ENCODE data around the gene NKPD1.
"Not testable (repeated sequence)": the region's sequence is repeated elsewhere in the genome, so short reads cannot be mapped to it uniquely, and the experiment has no call there.

NKPD1 gene

DNA sequence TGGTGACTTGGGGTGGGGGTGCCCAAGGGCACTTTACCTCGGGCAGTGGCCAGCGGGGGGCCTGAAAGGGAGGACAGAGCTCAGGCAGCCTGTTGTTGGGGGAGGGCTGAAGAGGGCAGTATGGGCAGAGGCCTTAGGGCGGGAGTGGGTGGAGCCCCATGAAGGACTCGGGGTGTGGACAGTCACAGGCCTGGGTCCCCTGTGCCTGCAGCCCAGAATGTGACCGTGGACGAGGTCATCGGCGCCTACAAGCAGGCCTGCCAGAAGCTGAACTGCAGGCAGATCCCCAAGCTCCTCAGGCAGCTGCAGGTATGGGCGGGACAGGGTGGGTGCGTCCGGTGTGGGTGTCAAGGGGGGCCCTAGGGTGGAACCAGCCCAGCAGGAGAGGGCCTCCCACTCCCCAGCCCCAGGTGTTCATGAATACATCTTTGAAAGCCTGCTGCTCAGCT is 22.5 kb downstream of the NKPD1 start:
- DNase-seq (ENCODE audit: low read depth): no peak

DNA sequence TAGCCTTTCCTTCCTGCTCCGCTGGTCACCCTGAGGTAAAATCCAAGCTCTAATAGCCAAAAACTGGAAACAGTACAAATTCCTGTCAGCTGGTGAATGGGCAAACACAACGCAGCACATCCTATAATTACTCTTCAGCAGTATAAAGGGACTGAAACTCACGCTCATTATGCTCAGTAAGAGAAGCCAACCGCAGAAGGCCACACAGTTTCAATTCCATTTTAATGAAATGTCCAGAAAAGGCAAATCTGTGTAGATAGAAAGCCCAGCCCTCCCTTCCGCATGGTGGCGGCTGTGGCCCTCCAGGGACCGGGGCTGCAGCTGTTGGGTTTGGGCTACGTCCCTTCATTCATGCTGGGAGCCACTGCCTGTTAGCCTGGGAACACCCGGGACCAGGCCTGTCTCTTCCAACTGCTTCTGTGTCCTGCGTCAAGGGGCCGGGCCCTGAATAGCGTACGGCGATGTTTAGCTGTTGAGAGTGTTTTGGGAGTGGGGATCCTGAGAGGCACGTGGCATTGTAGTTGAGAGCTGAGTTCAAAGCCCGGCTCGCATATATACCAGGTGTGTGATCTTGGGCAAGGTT is 23.5 kb downstream of the NKPD1 start:
- no peak for DNase-seq (ENCODE audit: low read depth)

DNA sequence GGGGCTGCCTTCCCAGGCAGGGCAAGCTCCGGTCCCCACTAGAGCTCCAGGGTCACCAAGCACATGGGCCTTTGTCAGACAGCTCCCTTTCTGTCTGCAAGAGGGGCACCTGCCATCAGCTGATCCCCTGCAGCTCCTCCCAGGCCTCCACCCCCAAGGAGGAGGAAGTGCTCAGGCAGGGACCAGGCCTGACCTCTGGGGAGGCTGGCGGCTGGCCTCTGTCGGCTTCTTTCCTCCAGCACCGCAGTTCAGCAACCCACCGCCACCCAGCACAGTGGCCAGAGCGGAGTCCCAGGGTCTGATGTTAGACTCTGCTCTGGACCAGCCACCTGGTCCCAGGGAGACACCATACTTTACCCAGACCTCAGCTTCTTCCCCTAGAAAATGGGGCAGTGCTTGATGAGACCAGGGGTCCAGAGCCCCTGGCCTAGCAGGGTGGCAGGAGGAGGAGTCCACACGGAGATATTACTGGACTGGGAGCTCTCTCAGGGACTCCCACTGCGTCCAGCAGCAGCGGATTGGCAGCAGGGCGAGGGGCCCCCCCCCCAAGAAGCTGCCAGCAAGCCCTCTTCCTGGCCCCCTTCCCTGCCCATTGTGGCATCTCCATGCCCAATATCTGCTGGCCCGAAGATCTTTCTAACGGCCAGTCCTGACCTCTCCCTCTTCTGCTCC is 24.1 kb downstream of the NKPD1 start:
- DNase-seq (ENCODE audit: low read depth): no peak

DNA sequence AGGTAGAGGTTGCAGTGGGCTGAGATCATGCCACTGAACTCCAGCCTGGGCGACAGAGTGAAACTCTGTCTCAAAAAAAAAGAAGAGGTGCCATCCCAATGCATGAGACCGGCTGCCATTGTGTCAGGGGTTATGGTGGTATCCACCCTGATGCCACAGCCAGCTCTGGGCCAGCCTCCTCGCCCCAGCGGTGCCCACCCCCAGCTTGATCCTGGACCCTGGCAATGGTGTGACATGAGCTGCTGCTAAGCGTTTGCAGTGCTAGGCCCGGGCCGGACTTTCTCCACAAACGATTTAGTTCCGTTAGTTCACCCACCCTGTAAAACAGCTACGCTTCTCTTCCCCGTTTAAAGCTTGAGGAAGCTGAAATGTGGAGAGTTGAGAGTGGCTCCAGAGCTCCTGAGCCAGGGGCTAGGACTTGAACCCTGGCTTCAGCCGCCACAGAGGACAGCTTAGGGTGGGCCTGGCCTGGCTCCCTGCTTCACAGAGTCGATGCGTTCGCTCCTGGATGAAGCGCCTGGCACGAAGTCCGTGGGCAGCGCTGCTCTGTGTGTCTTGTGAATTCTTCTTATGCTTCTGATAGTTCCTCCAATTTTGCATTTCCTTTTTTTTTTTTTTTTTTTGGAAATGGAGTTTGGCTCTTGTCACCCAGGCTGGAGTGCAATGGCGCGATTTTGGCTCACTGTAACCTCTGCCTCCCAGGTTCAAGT is 25.5 kb downstream of the NKPD1 start:
- no peak for DNase-seq (ENCODE audit: low read depth)

DNA sequence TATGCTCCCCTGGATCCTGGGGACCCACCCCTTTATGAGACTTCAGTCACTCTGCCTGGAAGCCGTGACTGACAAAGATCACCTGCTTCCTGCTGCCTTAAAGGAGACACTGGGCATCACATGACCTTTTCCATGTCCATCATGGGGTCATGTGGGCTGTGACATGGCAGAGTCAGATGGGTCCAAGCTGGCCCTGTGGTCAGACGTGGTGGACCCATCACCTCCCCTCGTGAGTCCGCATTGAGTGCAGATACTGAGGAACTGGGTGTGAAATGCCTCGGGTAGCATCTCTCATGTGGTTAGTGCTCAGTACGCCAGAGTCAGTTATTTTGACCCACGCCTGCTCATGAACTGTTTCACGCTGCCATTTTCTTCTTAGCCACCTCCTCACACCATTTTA is 27.1 kb downstream of the NKPD1 start:
- no peak for DNase-seq (ENCODE audit: low read depth)

DNA sequence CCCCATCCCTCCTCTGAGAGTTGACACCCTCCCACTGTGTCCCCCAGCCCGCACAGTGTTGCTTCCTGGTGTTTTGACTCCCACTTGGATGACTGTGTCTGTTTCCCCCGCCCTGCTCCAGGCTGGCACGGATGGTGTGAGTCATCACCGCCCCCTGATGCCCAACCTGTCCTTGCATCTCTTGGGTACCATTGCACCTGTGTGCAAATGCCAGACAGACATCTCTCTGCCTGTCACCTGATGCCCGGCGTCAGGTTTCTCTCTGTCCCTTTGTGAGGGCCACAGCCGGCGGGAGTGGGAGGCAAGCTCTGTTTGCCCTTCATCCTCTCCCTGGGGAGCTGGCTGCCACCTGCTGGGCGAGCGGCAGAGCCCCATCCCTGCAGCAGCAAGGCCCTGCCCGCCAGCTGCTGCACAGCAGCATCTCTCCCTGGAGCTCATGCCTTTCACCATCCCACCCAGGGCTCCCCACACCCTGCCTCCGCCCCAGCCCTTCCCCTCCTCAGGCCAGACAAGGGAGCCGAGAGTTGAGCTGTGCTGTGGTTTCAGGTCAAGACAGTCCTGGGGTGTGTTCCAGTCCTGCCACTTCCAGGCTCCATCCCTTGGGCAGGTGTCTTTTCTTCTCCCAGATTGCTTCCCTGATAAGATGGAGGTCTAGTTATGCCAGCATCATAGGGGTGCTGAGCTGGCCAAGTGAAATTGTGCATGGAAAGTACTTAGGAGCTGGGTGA is 29.7 kb downstream of the NKPD1 start:
- DNase-seq (ENCODE audit: low read depth): no peak

DNA sequence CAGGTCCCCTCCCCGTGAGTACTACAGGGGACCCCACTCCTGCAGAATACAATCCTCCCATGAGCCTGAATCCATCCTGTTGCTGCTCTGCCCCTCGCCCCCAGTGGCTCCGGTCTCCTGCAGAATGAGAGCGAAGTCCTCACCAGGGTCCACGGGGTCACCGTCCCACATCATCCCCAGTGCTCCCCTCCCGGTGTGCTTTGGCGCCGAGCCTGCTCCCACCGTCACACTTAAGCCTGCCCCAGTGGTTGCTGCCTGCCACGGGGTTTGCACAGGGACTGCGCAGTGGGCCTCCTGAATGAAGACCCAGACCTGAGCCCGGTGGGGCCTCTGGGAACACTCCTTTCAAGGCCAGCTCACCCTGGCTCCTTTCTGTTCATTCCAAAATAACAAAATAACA is 30.5 kb downstream of the NKPD1 start:
- no peak for DNase-seq (ENCODE audit: low read depth)

DNA sequence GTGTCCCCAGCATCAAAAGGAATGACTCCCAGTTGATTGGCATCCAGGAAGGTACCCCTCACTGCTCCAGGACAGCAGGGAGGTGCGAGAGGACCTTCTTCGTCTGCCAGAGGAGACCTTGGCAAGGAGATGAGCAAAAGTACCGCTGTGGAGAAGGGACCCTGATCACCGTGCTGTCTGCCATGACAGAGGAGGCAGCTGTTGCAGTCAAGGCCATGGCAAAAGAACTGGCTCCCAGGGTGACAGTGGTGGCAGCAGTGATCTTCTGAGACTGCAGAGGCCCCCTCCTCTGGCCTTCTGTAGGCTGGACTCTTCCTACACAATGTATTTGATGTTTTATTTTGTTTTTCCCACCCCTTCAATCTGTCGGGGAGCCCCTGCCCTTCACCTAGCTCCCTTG is 32.0 kb downstream of the NKPD1 start:
- DNase-seq (ENCODE audit: low read depth): no peak

DNA sequence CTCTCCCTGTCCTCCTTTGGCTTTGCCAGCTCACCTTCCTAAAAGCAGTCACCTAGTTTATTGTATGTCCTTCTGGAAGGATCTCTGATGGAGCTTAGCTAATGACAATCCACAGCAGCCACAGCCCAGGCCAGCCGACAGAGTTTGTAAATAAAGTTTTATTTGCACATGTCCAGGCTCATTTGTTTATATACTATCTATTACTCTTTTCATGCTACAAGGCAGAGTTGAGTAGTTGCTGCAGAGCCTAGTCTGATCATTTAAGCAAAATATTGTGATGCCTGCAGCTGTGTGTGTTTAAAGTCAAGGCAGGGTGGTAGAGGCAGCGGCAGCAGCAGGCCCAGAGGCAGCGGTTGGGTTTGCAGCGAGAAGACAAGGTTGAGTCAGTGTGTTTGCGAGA is 32.6 kb downstream of the NKPD1 start:
- no peak for DNase-seq (ENCODE audit: low read depth)

DNA sequence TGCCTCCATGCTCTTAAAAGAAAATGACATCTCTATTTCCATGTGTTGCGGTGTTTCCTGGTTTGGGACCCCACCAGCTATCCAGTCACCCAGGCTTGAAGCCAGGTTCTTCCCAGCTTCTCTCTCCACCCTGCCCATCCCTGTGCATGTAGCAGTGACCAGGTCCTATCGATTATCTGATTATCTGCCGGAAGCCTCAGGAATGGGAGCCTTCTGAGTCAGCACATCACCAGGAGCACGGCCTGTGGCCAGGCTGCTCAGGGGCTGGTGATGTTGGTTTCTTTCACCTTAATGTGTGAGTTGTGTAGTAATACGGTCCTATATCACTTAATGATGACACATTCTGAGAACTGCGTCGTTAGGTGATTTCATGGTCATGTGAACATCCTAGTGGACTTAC is 34.1 kb downstream of the NKPD1 start:
- DNase-seq (ENCODE audit: low read depth): no peak

DNA sequence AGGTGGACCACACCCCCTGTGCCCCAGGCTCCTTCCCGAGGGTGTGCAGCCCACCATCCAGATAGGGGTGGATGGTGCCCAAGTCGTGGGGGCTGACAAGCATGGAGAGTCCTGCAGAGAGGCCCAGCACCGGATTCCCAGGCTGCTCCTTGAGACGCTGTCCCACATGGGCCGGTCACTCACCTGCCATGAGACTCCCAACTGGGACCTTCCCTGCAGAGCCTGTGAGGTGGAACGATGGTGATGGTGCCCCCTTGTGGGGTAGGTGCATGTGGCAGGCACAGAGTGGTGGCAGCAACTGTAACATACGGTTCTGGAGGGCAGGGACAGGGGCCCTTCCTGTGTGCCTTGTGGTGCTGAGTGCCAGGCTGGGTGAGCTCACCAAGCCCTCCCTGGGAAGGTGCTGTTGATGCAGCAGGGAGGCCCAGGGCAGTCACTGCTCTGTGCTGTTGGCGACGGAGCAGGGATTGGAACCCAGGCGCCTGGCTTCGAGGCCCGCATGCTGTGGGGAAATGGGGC is 34.7 kb downstream of the NKPD1 start:
- peak; percentile 3 for DNase-seq (ENCODE audit: low read depth)

DNA sequence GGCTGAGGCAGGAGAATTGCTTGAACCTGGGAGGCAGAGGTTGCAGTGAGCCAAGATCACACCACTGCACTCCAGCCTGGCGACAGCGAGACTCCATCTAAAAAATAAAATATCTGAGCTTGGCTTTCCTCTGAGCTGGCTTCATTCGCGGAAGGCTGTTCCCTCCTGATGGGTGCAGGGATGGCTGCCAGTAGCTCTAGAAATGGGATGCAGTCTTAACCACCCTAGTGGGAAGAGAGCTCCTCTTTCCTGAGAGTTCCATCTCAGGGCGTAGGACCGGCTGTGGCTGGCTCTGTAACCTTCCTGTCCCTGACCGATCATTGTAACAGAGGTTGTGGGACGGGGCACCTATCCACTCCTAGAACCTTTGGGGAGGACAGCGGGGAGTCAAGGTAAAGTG is 35.4 kb downstream of the NKPD1 start:
- no peak for DNase-seq (ENCODE audit: low read depth)

DNA sequence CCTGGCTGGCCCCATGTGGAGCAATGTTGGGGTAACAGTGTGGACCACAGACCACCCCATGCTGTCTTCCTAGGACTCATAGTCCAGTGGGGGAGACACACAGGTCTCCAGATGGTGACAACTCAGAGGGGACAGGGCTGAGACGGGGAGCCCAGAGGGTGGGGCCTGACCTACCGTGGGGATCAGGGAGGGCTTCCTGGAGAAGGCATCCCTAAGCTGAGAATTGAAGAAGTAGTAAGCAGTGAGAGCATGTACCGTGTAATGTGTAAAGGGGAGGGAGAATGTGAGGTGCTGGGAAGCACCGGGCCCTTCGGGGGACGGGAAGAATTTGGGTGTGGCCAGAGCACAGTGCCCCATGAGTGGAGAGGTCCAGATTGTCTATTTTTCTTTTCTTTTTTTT is 36.8 kb downstream of the NKPD1 start:
- DNase-seq (ENCODE audit: low read depth): no peak

DNA sequence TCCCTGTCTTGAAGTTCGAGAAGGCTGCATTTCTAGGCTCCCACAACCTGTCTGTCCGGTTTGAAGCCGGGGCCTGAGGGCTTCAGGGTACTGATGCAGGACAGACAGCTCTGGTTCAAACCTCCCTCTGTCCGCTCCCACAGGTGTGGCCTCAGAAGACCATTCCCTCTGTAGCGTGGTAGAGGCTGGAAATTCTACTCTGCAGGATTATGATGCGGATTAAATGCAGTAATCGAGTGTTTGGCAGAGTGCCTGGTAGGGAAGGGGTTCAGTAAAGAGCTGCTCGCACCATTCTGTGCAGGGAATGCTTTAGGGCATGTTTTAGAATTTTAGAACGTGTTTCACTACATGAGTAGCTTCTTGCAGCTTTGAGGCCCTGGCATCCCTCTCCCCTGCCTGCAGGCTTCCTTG is 37.3 kb downstream of the NKPD1 start:
- no peak for DNase-seq (ENCODE audit: low read depth)

DNA sequence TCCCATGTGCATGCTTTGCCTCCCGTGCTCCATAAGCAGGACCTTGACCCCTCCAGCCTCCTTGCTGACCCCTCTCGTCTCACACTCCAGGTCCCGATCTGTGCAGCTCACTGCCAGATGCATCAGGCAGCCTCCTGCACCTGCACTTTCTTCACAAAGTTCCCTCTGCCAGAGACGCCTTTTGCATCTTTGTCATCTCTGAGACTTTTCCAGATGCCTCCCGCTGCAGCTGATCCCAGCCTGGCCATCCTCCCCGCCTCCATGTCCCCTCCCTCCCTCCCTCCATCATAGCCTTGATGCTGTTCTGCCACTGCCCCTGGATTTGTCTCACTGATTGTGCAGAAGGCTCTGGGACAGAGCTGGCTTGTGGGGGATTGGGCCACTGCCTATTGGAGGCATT is 38.0 kb downstream of the NKPD1 start:
- no peak for DNase-seq (ENCODE audit: low read depth)

DNA sequence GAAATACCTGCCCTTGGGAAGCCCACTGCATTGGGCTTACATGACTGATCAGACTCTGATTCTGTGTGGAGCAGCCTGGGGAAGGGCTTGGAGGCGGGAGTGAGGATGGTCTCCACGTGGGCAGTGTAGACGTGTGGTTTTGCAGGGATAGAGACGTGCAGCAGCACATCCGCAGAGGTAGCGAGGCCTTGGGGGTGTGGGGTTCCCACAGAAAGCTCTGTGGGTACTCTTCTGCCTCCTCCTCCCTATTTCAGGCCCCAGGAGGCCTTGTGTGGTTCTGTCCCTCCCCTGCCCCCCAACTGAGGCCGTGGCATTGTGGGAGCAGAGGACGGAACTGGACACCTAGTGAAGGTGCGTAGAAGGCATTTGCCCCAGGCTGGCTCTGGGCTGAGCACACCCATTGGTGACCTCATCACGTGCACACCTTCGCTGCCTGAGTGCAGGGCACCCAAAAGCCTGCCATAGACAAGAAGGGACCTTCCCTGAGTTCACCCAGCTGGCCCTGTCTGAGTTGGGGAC is 38.9 kb downstream of the NKPD1 start:
- DNase-seq (ENCODE audit: low read depth): no peak

DNA sequence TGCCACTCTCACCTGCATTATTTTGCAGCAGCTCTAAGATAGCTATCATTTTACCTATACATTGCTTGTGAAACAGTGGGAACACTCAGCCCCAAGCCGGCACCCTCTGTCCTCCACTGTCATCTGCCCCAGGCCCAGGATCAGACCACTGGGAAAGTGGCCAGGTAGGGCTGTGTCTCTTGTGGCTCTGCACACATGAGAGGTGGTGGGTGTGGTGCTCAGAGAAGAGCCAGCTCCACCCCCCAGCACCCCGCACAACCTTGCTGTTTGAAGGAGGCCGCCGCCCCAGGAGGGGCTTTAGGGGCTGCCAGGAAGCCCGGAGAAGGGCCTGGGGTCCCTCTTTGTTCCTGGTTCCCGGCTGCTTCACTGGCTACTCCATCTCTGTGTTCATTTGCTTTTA is 41.2 kb downstream of the NKPD1 start:
- DNase-seq (ENCODE audit: low read depth): no peak

DNA sequence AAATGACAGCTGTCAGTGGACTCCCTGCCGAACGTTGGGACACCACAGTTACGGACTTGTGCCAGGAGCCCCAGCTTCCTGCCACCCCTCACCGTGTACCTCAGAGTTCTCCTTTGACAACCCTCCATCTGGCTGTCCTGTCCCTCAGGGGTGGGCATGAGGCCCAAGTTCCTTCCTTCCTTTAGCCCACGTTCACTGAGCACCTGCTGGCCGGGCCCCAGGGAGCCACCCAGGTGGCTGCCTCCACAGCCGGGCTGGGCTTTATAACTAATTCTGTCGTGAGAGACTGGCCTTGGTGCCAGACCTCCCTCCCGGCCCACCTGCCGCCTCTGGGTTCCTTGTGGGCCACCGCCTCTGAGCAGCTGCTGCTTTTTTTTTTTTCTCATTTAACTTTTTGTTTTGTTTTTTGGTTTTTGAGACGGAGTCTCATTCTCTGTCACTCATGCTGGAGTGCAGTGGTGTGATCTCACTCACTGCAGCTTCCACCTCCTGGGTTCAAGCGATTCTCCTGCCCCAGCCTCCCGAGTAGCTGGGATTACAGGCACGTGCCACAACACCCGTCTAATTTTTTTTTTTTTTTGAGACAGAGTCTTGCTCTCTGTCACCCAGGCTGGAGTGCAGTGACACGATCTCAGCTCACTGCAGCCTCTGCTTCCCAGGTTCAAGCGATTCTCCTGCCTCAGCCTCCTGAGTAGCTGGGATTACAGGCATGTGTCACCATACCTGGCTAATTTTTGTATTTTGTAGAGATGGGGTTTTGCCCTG is 42.0 kb downstream of the NKPD1 start:
- DNase-seq (ENCODE audit: low read depth): not testable (repeated sequence)

DNA sequence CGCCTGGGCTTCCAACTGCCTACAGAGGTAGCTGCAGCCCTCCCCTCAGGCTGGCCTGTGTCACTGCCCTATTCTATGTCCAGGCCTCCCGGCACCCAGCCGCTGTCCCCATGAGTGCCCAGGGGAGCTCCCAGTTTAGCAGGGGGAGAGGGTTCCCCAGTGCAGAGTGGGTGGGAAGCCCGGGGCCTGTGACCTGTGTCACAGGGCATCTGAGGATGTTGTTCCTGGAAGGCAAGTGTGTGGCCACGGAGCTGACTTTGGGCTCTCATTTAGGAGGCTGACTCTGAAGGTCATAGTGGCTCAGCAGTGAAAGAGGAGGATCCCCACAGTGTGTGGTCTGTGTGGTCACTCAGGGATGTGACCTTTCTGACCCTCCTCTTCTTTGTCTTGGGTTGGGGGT is 42.7 kb downstream of the NKPD1 start:
- no peak for DNase-seq (ENCODE audit: low read depth)

DNA sequence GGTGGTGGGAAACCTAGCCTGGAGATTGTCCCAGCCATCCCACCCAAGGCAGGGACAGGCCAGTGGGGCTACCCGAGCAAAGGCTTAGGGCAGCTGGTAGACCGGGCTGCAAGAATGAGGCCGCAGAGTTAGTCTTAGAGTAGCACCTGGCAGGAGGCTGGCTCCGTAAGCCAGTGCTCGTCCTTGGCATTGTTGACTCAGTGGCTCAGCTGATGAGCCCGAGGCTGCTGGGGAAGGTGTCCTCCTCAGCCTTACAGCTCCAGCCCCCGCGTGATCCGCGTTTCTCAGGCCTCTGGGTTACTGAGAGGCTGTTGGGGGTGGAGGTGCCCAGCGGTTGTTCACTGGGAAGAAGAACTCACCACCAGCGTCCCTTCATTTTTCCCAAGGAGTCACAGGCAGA is 43.1 kb downstream of the NKPD1 start:
- no peak for DNase-seq (ENCODE audit: low read depth)

DNA sequence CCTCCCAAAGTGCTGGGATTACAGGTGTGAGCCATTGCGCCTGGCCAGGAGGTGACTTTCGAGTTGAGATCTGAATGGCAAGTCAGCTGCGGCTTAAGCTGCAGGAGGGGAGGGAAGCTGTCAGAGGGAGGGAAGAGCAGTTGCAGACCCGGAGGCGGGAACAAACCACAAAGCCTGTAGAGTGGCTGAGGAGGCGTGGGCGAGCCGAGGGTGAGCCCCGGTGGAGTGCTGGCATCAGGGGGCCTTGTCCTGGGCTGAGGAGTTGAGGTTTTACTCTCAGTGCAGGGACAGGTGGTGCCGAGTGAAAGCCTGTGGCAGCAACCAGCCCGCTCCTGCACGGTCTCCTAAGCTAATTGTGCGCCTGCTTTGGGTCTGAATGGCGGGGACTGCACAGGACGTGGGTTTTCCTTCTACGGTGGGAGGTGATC is 43.6 kb downstream of the NKPD1 start:
- no peak for DNase-seq (ENCODE audit: low read depth)
